ENCODE results near the gene MYO9B. TPM values are rescaled to one million over a fixed set of nuclear protein-coding genes. Genes with fewer than 3 reads are reported as not detected.
A peak's percentile ranks its signal among the peaks of the same experiment; 100 is the strongest.

Gene MYO9B
- total and polyA plus RNA-seq, 2 of the 13 experiments (the other 11 are each of a cell fraction or from before 2014, with no cell fraction given): 18.0 to 18.3 TPM

GRCh38 chr19:17248011-17248776 is 172.6 kb downstream of the MYO9B start (continued):
- TF ChIP-seq ARID5B (CRISPR knock-in tag; IDR thresholded peaks at IDR 0.05) (peak; percentile 94), ZNF800 (CRISPR knock-in tag; IDR thresholded peaks at IDR 0.05) (no peak), ZNF362 (CRISPR knock-in tag; IDR thresholded peaks at IDR 0.05; ENCODE audit: borderline replicate concordance) (peak; percentile 75), TAF15 (IDR thresholded peaks at IDR 0.05; ENCODE audit: low read depth, low read length, poor library complexity, severe bottlenecking) (peak; percentile 79), AGO2 (optimal IDR thresholded peaks at IDR 0.05; ENCODE audit: low read depth, low read length) (peak; percentile 64), SIN3A (IDR thresholded peaks at IDR 0.05; ENCODE audit: borderline replicate concordance, low read depth, low read length) (0 out of 2 replicates have a peak, but pooled peaks have one; percentile 5), ZNF720 (CRISPR knock-in tag; IDR thresholded peaks at IDR 0.05) (no peak), ZBTB33 (CRISPR knock-in tag; IDR thresholded peaks at IDR 0.05) (peak; percentile 31), CC2D1A (CRISPR knock-in tag; IDR thresholded peaks at IDR 0.05) (0 out of 2 replicates have a peak, but pooled peaks have one; percentile 0), ZNF773 (CRISPR knock-in tag; IDR thresholded peaks at IDR 0.05; ENCODE audit: borderline replicate concordance) (no peak), GLI4 (CRISPR knock-in tag; IDR thresholded peaks at IDR 0.05; ENCODE audit: borderline replicate concordance) (no peak), NR1H2 (CRISPR knock-in tag; IDR thresholded peaks at IDR 0.05; ENCODE audit: borderline replicate concordance, low read depth) (peak; percentile 95; the same call in 1 of the 2 replicates), SMAD1 (CRISPR knock-in tag; IDR thresholded peaks at IDR 0.05; ENCODE audit: borderline replicate concordance, low read depth) (no peak), ZNF670 (CRISPR knock-in tag; IDR thresholded peaks at IDR 0.05; ENCODE audit: borderline replicate concordance) (0 out of 2 replicates have a peak, but pooled peaks have one; percentile 61), ARNTL (CRISPR knock-in tag; IDR thresholded peaks at IDR 0.05) (peak; percentile 92), ZNF20 (CRISPR knock-in tag; IDR thresholded peaks at IDR 0.05) (0 out of 2 replicates have a peak, but pooled peaks have one; percentile 72), SMARCC2 (IDR thresholded peaks at IDR 0.05) (no peak), SP5 (CRISPR knock-in tag; IDR thresholded peaks at IDR 0.05; ENCODE audit: borderline replicate concordance, low read depth) (peak; percentile 100), DMAP1 (CRISPR knock-in tag; IDR thresholded peaks at IDR 0.05) (peak; percentile 73), JDP2 (CRISPR knock-in tag; IDR thresholded peaks at IDR 0.05; ENCODE audit: borderline replicate concordance) (no peak)
